DND-41 (cell line): ENCODE measurements around the gene RTN1.

Experiments used
- ATAC-seq: fragments of 200-7000 bp; cut with Tn5 transposase; 3 replicates; pipeline ENCODE4 v1.9.1; 2021; ENCODE audit warnings: low read depth; ENCODE audit not compliant: insufficient read depth
- DNase-seq: peaks from one replicate; pipeline ENCODE4 v3.0.0-alpha.2; 2020
- H2AFZ ChIP-seq: 2 replicates; pipeline ENCODE4 v1.6.0; 2012; ENCODE audit warnings: low read depth, low read length
- H3K27ac ChIP-seq: 2 replicates; pipeline ENCODE4 v1.5.1; 2012; ENCODE audit warnings: low read length, inconsistent platforms
- H3K27me3 ChIP-seq: fragments of 200-600 bp; sonication (generic); 2 replicates; pipeline ENCODE4 v1.6.0; 2012; ENCODE audit warnings: low read length, mild to moderate bottlenecking, inconsistent platforms; ENCODE audit not compliant: insufficient read depth, poor library complexity
- H3K36me3 ChIP-seq: 2 replicates; pipeline ENCODE4 v1.5.1; 2012; ENCODE audit warnings: low read length, inconsistent platforms; ENCODE audit not compliant: insufficient read depth
- H3K4me1 ChIP-seq: 2 replicates; pipeline ENCODE4 v1.5.1; 2012; ENCODE audit warnings: mild to moderate bottlenecking, low read length; ENCODE audit not compliant: insufficient read depth
- H3K4me2 ChIP-seq: 2 replicates; pipeline ENCODE4 v1.6.0; 2012; ENCODE audit warnings: mild to moderate bottlenecking, moderate library complexity, low read length, inconsistent platforms; ENCODE audit not compliant: insufficient read depth
- H3K4me3 ChIP-seq, 2 experiments: fragments of 200-600 bp in 1 of 2; shearing (Covaris generic) in 1 of 2; 2 replicates each; pipeline ENCODE4 v1.5.1; 2012 to 2016; ENCODE audit warnings: inconsistent platforms in 2 of 2, low read length in 2 of 2, mild to moderate bottlenecking in 2 of 2, low read depth in 1 of 2, moderate library complexity in 1 of 2
- H3K79me2 ChIP-seq: 2 replicates; pipeline ENCODE4 v1.6.0; 2012; ENCODE audit warnings: low read length, inconsistent platforms; ENCODE audit not compliant: insufficient read depth
- H3K9ac ChIP-seq: 2 replicates; pipeline ENCODE4 v1.6.0; 2012; ENCODE audit warnings: low read depth, mild to moderate bottlenecking, inconsistent platforms, low read length, moderate library complexity
- H3K9me3 ChIP-seq: 2 replicates; pipeline ENCODE4 v1.5.1; 2012; ENCODE audit warnings: low read length, moderate library complexity, mild to moderate bottlenecking, inconsistent platforms; ENCODE audit not compliant: insufficient read depth, severe bottlenecking
- H4K20me1 ChIP-seq: 2 replicates; pipeline ENCODE4 v1.6.0; 2012; ENCODE audit warnings: low read length; ENCODE audit not compliant: insufficient read depth
- CTCF ChIP-seq: IDR thresholded peaks from 2 replicates; pipeline ENCODE4 v1.5.1; 2012; ENCODE audit warnings: borderline replicate concordance, low read length, moderate library complexity, mild to moderate bottlenecking; ENCODE audit not compliant: poor library complexity, severe bottlenecking; ENCODE audit errors: extremely low read depth
- EZH2 ChIP-seq: IDR thresholded peaks from 3 replicates; pipeline ENCODE4 v1.6.1; 2012; ENCODE audit warnings: borderline replicate concordance, low read depth, mild to moderate bottlenecking, moderate library complexity, low read length, inconsistent platforms; ENCODE audit not compliant: severe bottlenecking

RTN1 gene

GRCh38 chr14:59816941-59817340, 53.6 kb downstream of the RTN1 start:
- Histone ChIP-seq H3K36me3 (no peaks in the 10 kb centered on the region), H3K4me2 (no peak overlapping the region), H3K27ac (no peak overlapping the region), H3K79me2 (no peaks in the 10 kb centered on the region), H4K20me1 (no peaks in the 10 kb centered on the region), H3K4me3 (no peak overlapping the region), H3K9ac (no peak overlapping the region), H3K27me3 (no peaks in the 10 kb centered on the region), H3K9me3 (no peaks in the 10 kb centered on the region), H3K4me1 (no peaks in the 10 kb centered on the region), H2AFZ (no peak overlapping the region)
- TF ChIP-seq EZH2 (no peak), CTCF (no peak)
- DNase-seq (no peak), ATAC-seq (no peak)

GRCh38 chr14:59814988-59815387, 55.6 kb downstream of the RTN1 start:
- Histone ChIP-seq H4K20me1 (no peaks in the 10 kb centered on the region), H3K9ac (no peak overlapping the region), H3K4me1 (no peaks in the 10 kb centered on the region), H3K36me3 (no peaks in the 10 kb centered on the region), H3K4me2 (no peak overlapping the region), H2AFZ (no peak overlapping the region), H3K79me2 (no peaks in the 10 kb centered on the region), H3K9me3 (no peaks in the 10 kb centered on the region), H3K27me3 (no peaks in the 10 kb centered on the region), H3K27ac (no peak overlapping the region), H3K4me3 (no peak overlapping the region)
- DNase-seq (no peak), ATAC-seq (no peak)
- TF ChIP-seq EZH2 (no peak), CTCF (no peak)

GRCh38 chr14:59811815-59812214, 58.8 kb downstream of the RTN1 start:
- Histone ChIP-seq H3K4me3 (no peak overlapping the region), H3K9ac (no peak overlapping the region), H3K36me3 (no peaks in the 10 kb centered on the region), H3K9me3 (no peaks in the 10 kb centered on the region), H3K79me2 (no peaks in the 10 kb centered on the region), H4K20me1 (no peaks in the 10 kb centered on the region), H3K27ac (no peak overlapping the region), H3K27me3 (no peaks in the 10 kb centered on the region), H3K4me2 (no peak overlapping the region), H2AFZ (no peak overlapping the region), H3K4me1 (no peaks in the 10 kb centered on the region)
- ATAC-seq = no peak
- DNase-seq = no peak
- TF ChIP-seq EZH2 (no peak), CTCF (no peak)

- Histone ChIP-seq H3K9me3 (no peaks in the 10 kb centered on the region), H3K36me3 (no peaks in the 10 kb centered on the region), H3K9ac (no peak overlapping the region), H2AFZ (no peak overlapping the region), H3K4me1 (no peaks in the 10 kb centered on the region), H3K27me3 (no peaks in the 10 kb centered on the region), H3K4me2 (no peak overlapping the region), H3K79me2 (no peaks in the 10 kb centered on the region), H3K27ac (no peak overlapping the region), H4K20me1 (no peaks in the 10 kb centered on the region), H3K4me3 (no peak overlapping the region)
- no peak for DNase-seq
- ATAC-seq = no peak
- TF ChIP-seq EZH2 (no peak), CTCF (no peak)
Measured at GRCh38 chr14:59811073-59811472, 59.5 kb downstream of the RTN1 start.
